B cell (primary cell): ENCODE data around the gene LIPN. TPM values are rescaled to one million over a fixed set of nuclear protein-coding genes. Genes with fewer than 3 reads are reported as not detected.

ENCODE experiments used
- ATAC-seq: fragments of 200-7000 bp; cut with Tn5 transposase; one replicate; pipeline ENCODE4 v1.10.0; 2021; ENCODE audit warnings: low read depth, mild to moderate bottlenecking, moderate number of reproducible peaks, moderate library complexity
- CTCF ChIA-PET: fragments of 350-600 bp; sonication (Branson Sonifier 250); formaldehyde crosslinking; loops from one replicate; lab custom pipeline; 2021; ENCODE audit warnings: antibody characterized with exemption, inconsistent platforms; lab: Charles Lee
- POLR2A ChIA-PET: fragments of 350-600 bp; sonication (Branson Sonifier 250); formaldehyde crosslinking; loops from one replicate; lab custom pipeline; 2021; ENCODE audit warnings: antibody characterized with exemption; lab: Charles Lee
- DNase-seq: peaks from one replicate; pipeline ENCODE4 v3.0.0; 2013
- H2AFZ ChIP-seq: 2 replicates; pipeline ENCODE4 v1.6.1; 2012; ENCODE audit warnings: mild to moderate bottlenecking, low read depth, low read length; ENCODE audit not compliant: insufficient read depth, poor library complexity, severe bottlenecking
- H3K27ac ChIP-seq, 2 donors: 1 replicate in 1 of 2; 2 replicates in 1 of 2; pipeline ENCODE4 v1.5.1; 2012 to 2013; ENCODE audit warnings: low read length in 2 of 2, mild to moderate bottlenecking in 2 of 2, moderate library complexity in 1 of 2
- H3K27me3 ChIP-seq, 4 experiments: fragments of 200-600 bp in 1 of 4; sonication (generic) in 1 of 4; replicated peaks in 1 of 4; 1 replicate in 2 of 4; 2 replicates in 2 of 4; pipeline versions ENCODE4 v1.6.1 to v1.7.0; 2013 to 2016; ENCODE audit warnings: low read length in 3 of 4, mild to moderate bottlenecking in 2 of 4, mixed read lengths in 1 of 4, moderate library complexity in 1 of 4; ENCODE audit not compliant: insufficient read depth in 4 of 4, control insufficient read depth in 3 of 4; ENCODE audit errors: control extremely low read depth in 1 of 4
- H3K36me3 ChIP-seq, 2 experiments: replicated peaks in 1 of 2; 1 replicate in 1 of 2; 2 replicates in 1 of 2; pipeline versions ENCODE4 v1.6.1 to v1.7.1; 2013; ENCODE audit warnings: low read length in 1 of 2; ENCODE audit not compliant: insufficient read depth in 2 of 2, control insufficient read depth in 1 of 2; ENCODE audit errors: control extremely low read depth in 1 of 2, extremely low read depth in 1 of 2
- H3K4me1 ChIP-seq, 2 donors: fragments of 200-600 bp in 1 of 2; sonication (generic) in 1 of 2; 1 replicate in 1 of 2; 2 replicates in 1 of 2; pipeline versions ENCODE4 v1.5.1 to v1.6.1; 2013 to 2017; ENCODE audit warnings: low read length in 2 of 2; ENCODE audit not compliant: control insufficient read depth in 2 of 2, insufficient read depth in 2 of 2
- H3K4me2 ChIP-seq: replicated peaks from 2 replicates; pipeline ENCODE3; 2012; ENCODE audit warnings: mild to moderate bottlenecking, low read depth, low read length; ENCODE audit not compliant: poor library complexity, severe bottlenecking
- H3K4me3 ChIP-seq, 5 experiments: fragments of 200-600 bp in 1 of 5; sonication (generic) in 1 of 5; 1 replicate in 3 of 5; 2 replicates in 2 of 5; pipeline versions ENCODE4 v1.5.1 to v1.7.0; 2011 to 2016; ENCODE audit warnings: low read length in 4 of 5, mild to moderate bottlenecking in 4 of 5, low read depth in 2 of 5, control low read depth in 1 of 5, moderate library complexity in 1 of 5; ENCODE audit not compliant: insufficient read depth in 1 of 5; ENCODE audit errors: control extremely low read depth in 1 of 5, extremely low read depth in 1 of 5
- H3K79me2 ChIP-seq: fragments of 200-600 bp; sonication (generic); one replicate; pipeline ENCODE4 v1.6.0; 2016; ENCODE audit warnings: low read length; ENCODE audit not compliant: control insufficient read depth, insufficient read depth
- H3K9ac ChIP-seq: fragments of 200-600 bp; sonication (generic); 2 replicates; pipeline ENCODE4 v1.6.1; 2017; ENCODE audit warnings: mild to moderate bottlenecking, low read length, moderate library complexity
- H3K9me3 ChIP-seq, 3 donors: one replicate each; pipeline versions ENCODE4 v1.6.1 to v1.7.1; 2013; ENCODE audit warnings: low read length in 2 of 3; ENCODE audit not compliant: control insufficient read depth in 2 of 3, insufficient read depth in 1 of 3; ENCODE audit errors: control extremely low read depth in 1 of 3
- H4K20me1 ChIP-seq: 2 replicates; pipeline ENCODE4 v1.6.0; 2012; ENCODE audit warnings: mild to moderate bottlenecking, low read length; ENCODE audit not compliant: insufficient read depth, control insufficient read depth, poor library complexity, severe bottlenecking
- H3K27ac Mint-ChIP-seq: one replicate; pipeline ENCODE4 v1.8.0; 2021; ENCODE audit warnings: mixed read lengths
- H3K27me3 Mint-ChIP-seq: one replicate; pipeline ENCODE4 v1.8.0; 2021; ENCODE audit warnings: mixed read lengths
- H3K4me1 Mint-ChIP-seq: one replicate; pipeline ENCODE4 v1.8.0; 2021; ENCODE audit warnings: mixed read lengths
- H3K4me3 Mint-ChIP-seq: one replicate; pipeline ENCODE4 v1.8.0; 2021; ENCODE audit warnings: mixed read lengths
- H3K9me3 Mint-ChIP-seq: one replicate; pipeline ENCODE4 v1.8.0; 2022; ENCODE audit warnings: mixed read lengths; ENCODE audit not compliant: insufficient read depth
- CTCF ChIP-seq: fragments of 200-600 bp; IDR thresholded peaks from one replicate; pipeline ENCODE4 v1.8.0; 2022; ENCODE audit warnings: antibody characterized with exemption, mild to moderate bottlenecking
- EZH2 ChIP-seq: IDR thresholded peaks from 2 replicates; pipeline ENCODE4 v1.6.1; 2012; ENCODE audit warnings: borderline replicate concordance, low read depth, mild to moderate bottlenecking, moderate library complexity, low read length; ENCODE audit not compliant: insufficient read depth, poor library complexity, severe bottlenecking
- WGBS: methylation state at CpG from one replicate; pipeline ENCODE4 v1.1.5; 2013; ENCODE audit warnings: missing lambda C conversion rate; ENCODE audit not compliant: insufficient coverage; 5-methylcytosine and 5-hydroxymethylcytosine counted together
- intact Hi-C: fragments of 100-400 bp; cut with micrococcal nuclease; formaldehyde crosslinking; loops from one replicate; pipeline ENCODE4 v1.10.0; 2022
- polyA plus RNA-seq: library from polyadenylated mRNA; depleted of rRNA; stranded (reverse); fragments of >200 nt; gene quantifications from 2 replicates; pipeline ENCODE4 v1.2.3, GENCODE V29; 2012
- total RNA-seq, 2 donors: library from RNA; stranded (reverse); fragments of 120-200 nt in 1 of 2; gene quantifications; 1 replicate in 1 of 2; 2 replicates in 1 of 2; pipeline versions ENCODE4 v1.2.3 to v1.2.4, GENCODE V29; 2013 to 2022

The LIPN gene
- total and polyA plus RNA-seq, 2 donors (not counting 1 experiment from before 2014, with no cell fraction given): 0.12 TPM; not detected in 1

- Histone ChIP-seq H3K27ac (no peak within 1 kb of the TSS), H2AFZ (no peak within 1 kb of the TSS), H3K9ac (no peak within 1 kb of the TSS), H3K27me3 (no peaks in the 10 kb centered on the region), H3K79me2 (no peaks in the 10 kb centered on the region), H4K20me1 (no peaks in the 10 kb centered on the region), H3K9me3 (no peaks in the 10 kb centered on the region), H3K4me2 (no peak within 1 kb of the TSS), H3K4me1 (no peaks in the 10 kb centered on the region), H3K4me3 (no peak within 1 kb of the TSS), H3K36me3 (no peaks in the 10 kb centered on the region)
- ChIA-PET CTCF (no interaction called here), POLR2A (no interaction called here)
- DNase-seq (no peak), ATAC-seq (no peak)
- intact Hi-C loops: no loop called here
- 80% methylated on average over 1 of the region's 2 CpGs for WGBS
- Mint-ChIP-seq H3K27ac (no peak within 1 kb of the TSS), H3K4me3 (no peak within 1 kb of the TSS), H3K27me3 (peaks cover 4% of the 10 kb centered on the region), H3K9me3 (no peaks in the 10 kb centered on the region), H3K4me1 (no peaks in the 10 kb centered on the region)
- TF ChIP-seq EZH2: no peak
- TF ChIP-seq CTCF: no peak
These were observed 42.9 kb downstream of the LIPN start, which contains the start of gene LIPM for GRCh38 chr10:88802523-88803285. Gene LIPM (plus strand): TSS chr10:88802730. CDS start chr10:88802897, 167 bp downstream.

DNA sequence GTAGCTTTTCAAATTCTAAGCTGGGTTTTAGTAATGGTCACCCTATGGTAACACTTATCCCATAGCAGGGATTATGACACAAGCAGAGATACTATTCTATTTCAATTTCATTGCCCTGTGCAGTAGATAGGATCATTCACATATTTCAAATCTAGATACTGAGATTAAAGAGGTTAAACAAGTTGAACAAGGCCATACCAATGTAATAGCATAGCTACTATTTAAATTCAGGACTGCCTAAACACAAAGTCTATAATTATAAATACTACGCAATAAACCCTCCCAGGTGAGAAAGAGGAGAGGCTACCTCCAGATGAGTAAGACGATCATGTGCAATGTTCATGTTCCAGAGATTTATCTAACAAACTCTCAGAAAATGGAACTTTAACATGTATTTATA lies 43.8 kb downstream of the LIPN start:
- no peak overlapping the region for H3K4me2 ChIP-seq
- H3K4me3 ChIP-seq: no peak overlapping the region
- H3K36me3 ChIP-seq: no peaks in the 10 kb centered on the region
- no peaks in the 10 kb centered on the region for H3K27me3 ChIP-seq
- H3K27ac ChIP-seq: no peak overlapping the region
- ChIA-PET CTCF (no interaction called here), POLR2A (no interaction called here)
- no peaks in the 10 kb centered on the region for H3K9me3 Mint-ChIP-seq
- WGBS: no CpG with 5 or more reads among the region's 2 CpGs
- no peak overlapping the region for H3K27ac Mint-ChIP-seq
- no peak overlapping the region for H3K4me3 Mint-ChIP-seq
- no peaks in the 10 kb centered on the region for H3K4me1 ChIP-seq
- intact Hi-C loops: no loop called here
- DNase-seq: no peak
- TF ChIP-seq CTCF (no peak), EZH2 (no peak)
- no peaks in the 10 kb centered on the region for H3K4me1 Mint-ChIP-seq
- H3K79me2 ChIP-seq: no peaks in the 10 kb centered on the region
- peaks cover 4% of the 10 kb centered on the region for H3K27me3 Mint-ChIP-seq
- no peak overlapping the region for H3K9ac ChIP-seq
- no peaks in the 10 kb centered on the region for H4K20me1 ChIP-seq
- H3K9me3 ChIP-seq: no peaks in the 10 kb centered on the region
- ATAC-seq: no peak
- no peak overlapping the region for H2AFZ ChIP-seq
